CD8-positive, alpha-beta memory T cell (primary cell): ENCODE data around the gene TLCD4. TPM values are rescaled to one million over a fixed set of nuclear protein-coding genes. Genes with fewer than 3 reads are reported as not detected.

Source experiments
- CTCF ChIA-PET: fragments of 350-600 bp; sonication (Branson Sonifier 250); formaldehyde crosslinking; loops from one replicate; lab custom pipeline; 2021; ENCODE audit warnings: antibody characterized with exemption; lab: Charles Lee
- POLR2A ChIA-PET: fragments of 350-600 bp; sonication (Branson Sonifier 250); formaldehyde crosslinking; loops from one replicate; lab custom pipeline; 2021; ENCODE audit warnings: antibody characterized with exemption; lab: Charles Lee
- DNase-seq, 5 donors: peaks; one replicate each; pipeline versions ENCODE4 v3.0.0 to v3.0.0-alpha.2; 2020 to 2022; ENCODE audit warnings: mixed read lengths in 1 of 5
- H3K27ac ChIP-seq: one replicate; pipeline ENCODE4 v1.7.0; 2013; ENCODE audit warnings: low read depth, mild to moderate bottlenecking, low read length, moderate library complexity
- H3K27me3 ChIP-seq: 2 replicates; pipeline ENCODE4 v1.7.0; 2013; ENCODE audit warnings: low read length, mild to moderate bottlenecking; ENCODE audit not compliant: insufficient read depth, poor library complexity, severe bottlenecking
- H3K36me3 ChIP-seq: 2 replicates; pipeline ENCODE4 v1.7.0; 2013; ENCODE audit warnings: mild to moderate bottlenecking, low read length, moderate library complexity; ENCODE audit not compliant: insufficient read depth
- H3K4me1 ChIP-seq: 2 replicates; pipeline ENCODE4 v1.7.0; 2013; ENCODE audit warnings: mild to moderate bottlenecking, low read length, moderate library complexity; ENCODE audit not compliant: insufficient read depth
- H3K4me3 ChIP-seq: 2 replicates; pipeline ENCODE4 v1.7.0; 2013; ENCODE audit warnings: mild to moderate bottlenecking, low read length
- H3K9me3 ChIP-seq: 2 replicates; pipeline ENCODE4 v1.7.0; 2013; ENCODE audit warnings: mild to moderate bottlenecking, low read length
- H3K27ac Mint-ChIP-seq, 8 donors: one replicate each; pipeline ENCODE4 v1.8.0; 2020 to 2021; ENCODE audit warnings: mixed read lengths in 8 of 8, mild to moderate bottlenecking in 6 of 8, inconsistent platforms in 3 of 8, moderate library complexity in 3 of 8
- H3K27me3 Mint-ChIP-seq, 2 donors: one replicate each; pipeline ENCODE4 v1.8.0; 2020 to 2021; ENCODE audit warnings: mixed read lengths in 2 of 2, mild to moderate bottlenecking in 1 of 2, moderate library complexity in 1 of 2
- H3K36me3 Mint-ChIP-seq, 3 donors: one replicate each; pipeline ENCODE4 v1.8.0; 2020 to 2021; ENCODE audit warnings: mixed read lengths in 3 of 3, inconsistent platforms in 1 of 3, mild to moderate bottlenecking in 1 of 3
- H3K4me1 Mint-ChIP-seq, 3 donors: one replicate each; pipeline ENCODE4 v1.8.0; 2020 to 2021; ENCODE audit warnings: mixed read lengths in 3 of 3, inconsistent platforms in 1 of 3, mild to moderate bottlenecking in 1 of 3
- H3K4me3 Mint-ChIP-seq, 7 donors: one replicate each; pipeline ENCODE4 v1.8.0; 2020 to 2021; ENCODE audit warnings: mixed read lengths in 7 of 7, mild to moderate bottlenecking in 6 of 7, moderate library complexity in 4 of 7, inconsistent platforms in 2 of 7
- H3K9me3 Mint-ChIP-seq, 5 donors: one replicate each; pipeline ENCODE4 v1.8.0; 2020 to 2022; ENCODE audit warnings: mixed read lengths in 5 of 5, mild to moderate bottlenecking in 3 of 5, moderate library complexity in 2 of 5, inconsistent platforms in 1 of 5
- polyA plus RNA-seq: library from polyadenylated mRNA; unstranded; fragments of 300-500 nt; fragmentation: Illumina TruSeq; gene quantifications from one replicate; pipeline ENCODE4 v1.2.3, GENCODE V29; 2021
- total RNA-seq, 2 experiments: library from RNA; stranded (reverse); gene quantifications; one replicate each; pipeline ENCODE4 v1.2.3, GENCODE V29; 2021

The TLCD4 gene
- under 1 TPM; 0.04 to 0.09 TPM for total RNA-seq
- not detected for polyA plus RNA-seq

- Histone ChIP-seq H3K27ac (peak within 1 kb of the TSS; percentile 65), H3K9me3 (no peaks in the 10 kb centered on the region), H3K4me1 (peaks cover 4% of the 10 kb centered on the region), H3K36me3 (no peaks in the 10 kb centered on the region), H3K27me3 (peaks cover 10% of the 10 kb centered on the region), H3K4me3 (peak within 1 kb of the TSS; percentile 72)
- H3K27me3 Mint-ChIP-seq = peaks cover 36 to 67% of the 10 kb centered on the region in 2 donors
- peaks cover 10 to 17% (median 13%) of the 10 kb centered on the region in 3 donors for H3K4me1 Mint-ChIP-seq
- H3K36me3 Mint-ChIP-seq = peaks cover 0 to 2% (median 0%) of the 10 kb centered on the region in 3 donors
- no peaks in the 10 kb centered on the region for H3K9me3 Mint-ChIP-seq
- ChIA-PET POLR2A (interaction anchor here (1.1 to 1.2 kb wide), 2 partner anchors 45 to 117 kb away, joined by 3 to 10 read pairs; partner anchors contain the start of genes ALG14 and RWDD3), CTCF (interaction anchor here (0.7 to 3.0 kb wide), 4 partner anchors 10 to 263 kb away, joined by 3 to 15 read pairs (median 4); partner anchors contain the start of gene RWDD3)
- peak within 1 kb of the TSS; percentile 84 to 94 (median 91) for H3K4me3 Mint-ChIP-seq
- H3K27ac Mint-ChIP-seq = peak within 1 kb of the TSS in 6 of 8 donors; percentile 22 to 88 (median 62)
- peak; percentile 14 to 60 (median 35) for DNase-seq
Observed at GRCh38 chr1:95117207-95118066, at the start of gene TLCD4. TSS of gene TLCD4 (plus strand) at chr1:95117355. CDS start at chr1:95143902, 26,547 bp downstream.

GRCh38 chr1:95067568-95067967 is 49.6 kb upstream of the TLCD4 start:
- ChIA-PET POLR2A (no interaction called here), CTCF (interaction anchor here (1.2 kb wide), 1 partner anchor 9 kb away, joined by 3 read pairs; no protein-coding TSS in a partner anchor)
- Mint-ChIP-seq H3K27ac (no peak overlapping the region), H3K9me3 (peaks cover 0 to 2% (median 0%) of the 10 kb centered on the region in 5 donors), H3K4me1 (peaks cover 11 to 17% (median 15%) of the 10 kb centered on the region in 3 donors), H3K36me3 (peaks cover 10 to 21% (median 15%) of the 10 kb centered on the region in 3 donors), H3K27me3 (peaks cover 0 to under 1% of the 10 kb centered on the region in 2 donors), H3K4me3 (no peak overlapping the region)
- H3K9me3 ChIP-seq = no peaks in the 10 kb centered on the region
- no peaks in the 10 kb centered on the region for H3K36me3 ChIP-seq
- H3K4me1 ChIP-seq = peaks cover 10% of the 10 kb centered on the region
- no peak overlapping the region for H3K4me3 ChIP-seq
- DNase-seq = no peak
- H3K27me3 ChIP-seq = no peaks in the 10 kb centered on the region
- H3K27ac ChIP-seq = no peak overlapping the region

GRCh38 chr1:95068956-95069709 is 48.0 kb upstream of the TLCD4 start:
- CTCF ChIA-PET = interaction anchor here (0.7 kb wide), 1 partner anchor 9 kb away, joined by 3 read pairs; no protein-coding TSS in a partner anchor
- H3K27ac Mint-ChIP-seq = no peak overlapping the region
- POLR2A ChIA-PET = no interaction called here

GRCh38 chr1:95069710-95070093 is 47.5 kb upstream of the TLCD4 start:
- CTCF ChIA-PET = interaction anchor here (0.7 kb wide), 1 partner anchor 10 kb away, joined by 3 read pairs; no protein-coding TSS in a partner anchor
- no peak for DNase-seq
- Mint-ChIP-seq H3K9me3 (no peaks in the 10 kb centered on the region), H3K4me1 (peaks cover 18 to 25% (median 23%) of the 10 kb centered on the region in 3 donors), H3K27me3 (peaks cover 0 to 1% of the 10 kb centered on the region in 2 donors), H3K36me3 (peaks cover 5 to 10% (median 5%) of the 10 kb centered on the region in 3 donors), H3K4me3 (no peak overlapping the region), H3K27ac (no peak overlapping the region)
- Histone ChIP-seq H3K27ac (no peak overlapping the region), H3K36me3 (no peaks in the 10 kb centered on the region), H3K4me3 (no peak overlapping the region), H3K4me1 (peaks cover 16% of the 10 kb centered on the region), H3K9me3 (no peaks in the 10 kb centered on the region), H3K27me3 (no peaks in the 10 kb centered on the region)
- POLR2A ChIA-PET = no interaction called here

More at GRCh38 chr1:95068956-95069709, 48.0 kb upstream of the TLCD4 start:
- Mint-ChIP-seq H3K9me3 (no peaks in the 10 kb centered on the region), H3K4me1 (peaks cover 18 to 25% (median 23%) of the 10 kb centered on the region in 3 donors), H3K4me3 (no peak overlapping the region), H3K27me3 (peaks cover 0 to 1% of the 10 kb centered on the region in 2 donors), H3K36me3 (peaks cover 7 to 13% (median 7%) of the 10 kb centered on the region in 3 donors)
- no peak for DNase-seq
- H3K9me3 ChIP-seq = no peaks in the 10 kb centered on the region
- no peaks in the 10 kb centered on the region for H3K36me3 ChIP-seq
- H3K27ac ChIP-seq = no peak overlapping the region
- H3K4me1 ChIP-seq = peaks cover 16% of the 10 kb centered on the region
- H3K27me3 ChIP-seq = no peaks in the 10 kb centered on the region
- no peak overlapping the region for H3K4me3 ChIP-seq

- no peaks in the 10 kb centered on the region for H3K9me3 Mint-ChIP-seq
- H3K36me3 ChIP-seq = no peaks in the 10 kb centered on the region
- no peaks in the 10 kb centered on the region for H3K27me3 ChIP-seq
- ChIA-PET CTCF (interaction anchor here (1.9 kb wide), 1 partner anchor 162 kb away, joined by 7 read pairs; the partner anchor contains the start of gene RWDD3), POLR2A (no interaction called here)
- H3K4me3 Mint-ChIP-seq = peak overlapping the region; percentile 33 to 100 (median 98)
- H3K27ac Mint-ChIP-seq = peak overlapping the region in 2 of 8 donors; percentile 68 to 92
- H3K36me3 Mint-ChIP-seq = peaks cover 2 to 7% (median 7%) of the 10 kb centered on the region in 3 donors
- peaks cover 18 to 25% (median 23%) of the 10 kb centered on the region in 3 donors for H3K4me1 Mint-ChIP-seq
- H3K27ac ChIP-seq = no peak overlapping the region
- DNase-seq = no peak
- H3K4me3 ChIP-seq = peak overlapping the region; percentile 88
- H3K9me3 ChIP-seq = no peaks in the 10 kb centered on the region
- H3K27me3 Mint-ChIP-seq = peaks cover 7 to 9% of the 10 kb centered on the region in 2 donors
- H3K4me1 ChIP-seq = peaks cover 16% of the 10 kb centered on the region
Observed at GRCh38 chr1:95071539-95071938, 45.6 kb upstream of the TLCD4 start.

- Mint-ChIP-seq H3K27ac (peak overlapping the region; percentile 92 to 99 (median 98)), H3K36me3 (peaks cover 2 to 7% (median 7%) of the 10 kb centered on the region in 3 donors), H3K9me3 (no peaks in the 10 kb centered on the region), H3K27me3 (peaks cover 7 to 11% of the 10 kb centered on the region in 2 donors), H3K4me1 (peaks cover 18 to 25% (median 23%) of the 10 kb centered on the region in 3 donors), H3K4me3 (peak overlapping the region; percentile 92 to 100 (median 98))
- Histone ChIP-seq H3K27me3 (no peaks in the 10 kb centered on the region), H3K27ac (peak overlapping the region; percentile 71), H3K4me1 (peaks cover 16% of the 10 kb centered on the region), H3K9me3 (no peaks in the 10 kb centered on the region), H3K4me3 (peak overlapping the region; percentile 88), H3K36me3 (no peaks in the 10 kb centered on the region)
- no peak for DNase-seq
- ChIA-PET POLR2A (interaction anchor here (1.2 kb wide), 1 partner anchor 45 kb away, joined by 10 read pairs; the partner anchor contains the start of gene TLCD4), CTCF (interaction anchor here (1.2 to 1.8 kb wide), 3 partner anchors 13 to 162 kb away, joined by 6 to 18 read pairs (median 7); partner anchors contain the start of gene RWDD3)
Observed at GRCh38 chr1:95072117-95072516, 45.0 kb upstream of the TLCD4 start.
